GM06990 (cell line): ENCODE results near the gene DLG4.

ENCODE experiments used
- DNase-seq: peaks from one replicate; pipeline ENCODE4 v3.0.0-alpha.2; 2011; ENCODE audit not compliant: insufficient read length; ENCODE audit errors: extremely low read depth
- H3K27me3 ChIP-seq: replicated peaks from 2 replicates; pipeline ENCODE4 v1.6.0; 2011; ENCODE audit warnings: low read length; ENCODE audit not compliant: control insufficient read depth, insufficient read depth
- H3K36me3 ChIP-seq: 2 replicates; pipeline ENCODE4 v1.5.1; 2011; ENCODE audit warnings: low read length; ENCODE audit not compliant: control insufficient read depth, insufficient read depth
- H3K4me3 ChIP-seq: replicated peaks from 2 replicates; pipeline ENCODE4 v1.5.1; 2011; ENCODE audit warnings: low read depth, mild to moderate bottlenecking, control low read depth, low read length
- CTCF ChIP-seq: IDR thresholded peaks from 2 replicates; pipeline ENCODE4 v1.5.1; 2011; ENCODE audit warnings: low read length, control low read depth, mild to moderate bottlenecking, inconsistent platforms; ENCODE audit not compliant: insufficient read depth, poor library complexity, severe bottlenecking

Gene DLG4

DNA sequence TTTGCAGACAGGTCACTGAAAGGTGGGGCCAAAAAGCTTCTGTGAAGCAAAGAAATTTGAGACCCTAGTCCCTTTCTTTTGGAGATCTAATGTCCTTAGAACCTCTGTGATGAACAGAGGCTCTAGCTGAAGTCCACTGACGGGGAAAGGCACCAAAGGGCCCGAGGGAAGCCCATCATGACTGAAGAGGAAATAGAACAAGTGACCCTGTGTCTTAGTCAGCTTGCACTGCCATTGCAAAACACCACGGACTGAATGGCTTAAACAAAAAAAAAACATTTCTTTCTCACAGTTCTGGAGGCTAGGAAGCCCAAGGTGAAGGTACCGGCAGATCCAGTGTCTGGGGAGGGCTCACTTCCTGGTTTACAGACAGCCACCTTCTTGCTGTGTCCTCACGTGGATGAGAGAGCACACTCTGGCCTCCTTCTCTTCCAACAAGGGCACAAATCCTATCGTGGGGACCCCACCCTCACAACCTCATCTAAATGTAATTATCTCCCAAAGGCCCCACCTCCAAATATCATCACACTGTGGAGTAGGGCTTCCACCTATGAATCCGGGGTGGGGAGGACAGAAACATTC lies 80.7 kb downstream of the DLG4 start:
- no peak for DNase-seq
- H3K27me3 ChIP-seq = no peaks in the 10 kb centered on the region
- no peak for TF ChIP-seq CTCF
- no peaks in the 10 kb centered on the region for H3K36me3 ChIP-seq
- H3K4me3 ChIP-seq = no peak overlapping the region

DNA sequence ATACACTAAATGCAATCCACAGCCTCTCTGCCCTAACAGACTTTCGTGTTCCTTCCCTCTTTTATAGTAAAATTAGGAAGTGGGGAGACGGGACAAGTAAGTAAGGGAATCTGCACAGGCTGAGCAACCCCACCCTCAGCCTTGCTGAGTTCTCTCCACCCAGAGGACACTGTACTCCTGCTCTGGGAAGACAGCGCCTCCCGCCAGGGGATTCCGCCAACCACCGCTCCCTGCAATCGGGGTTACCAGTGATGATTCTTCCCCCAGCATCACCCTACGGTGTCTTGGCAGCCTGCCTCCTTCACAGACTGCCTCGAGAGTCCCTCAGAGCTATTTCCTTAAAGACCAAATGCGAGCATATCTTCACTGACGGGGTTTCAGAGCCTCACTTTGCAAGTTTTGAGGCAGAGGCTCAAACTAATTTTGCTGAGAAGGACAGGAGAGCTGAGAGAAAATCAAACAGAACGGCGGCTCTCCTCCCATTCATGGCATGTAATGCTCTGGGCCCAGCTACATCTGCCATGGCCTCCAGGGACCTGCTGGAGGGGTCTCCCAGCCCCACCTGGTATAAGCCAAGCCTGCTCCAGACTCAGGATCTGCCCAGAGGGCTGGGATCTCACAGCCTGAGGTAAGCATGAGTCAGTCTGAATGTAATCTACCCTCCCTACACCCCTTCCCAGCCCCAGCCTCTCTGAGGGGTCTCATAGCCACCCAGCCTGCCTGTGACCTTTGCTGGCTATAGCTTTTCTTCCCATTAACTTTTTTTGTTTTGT lies 82.3 kb downstream of the DLG4 start:
- H3K4me3 ChIP-seq = no peak overlapping the region
- H3K27me3 ChIP-seq = no peaks in the 10 kb centered on the region
- no peaks in the 10 kb centered on the region for H3K36me3 ChIP-seq
- TF ChIP-seq CTCF = no peak
- DNase-seq = no peak
